GM23338 (cell line): ENCODE measurements around the gene TP53. TPM values are rescaled to one million over a fixed set of nuclear protein-coding genes. Genes with fewer than 3 reads are reported as not detected.
A peak's percentile ranks its signal among the peaks of the same experiment; 100 is the strongest.

Experiments
- ATAC-seq: fragments of 200-7000 bp; cut with Tn5 transposase; 3 replicates; pipeline ENCODE4 v1.9.1; 2020
- DNase-seq: peaks from one replicate; pipeline ENCODE4 v3.0.0-alpha.2; 2015; ENCODE audit warnings: low spot score
- H2AFZ ChIP-seq: fragments of 200-600 bp; sonication (generic); 2 replicates; pipeline ENCODE4 v1.8.0; 2016; ENCODE audit warnings: antibody characterized with exemption, mild to moderate bottlenecking, moderate library complexity
- H3F3A ChIP-seq: fragments of 200-600 bp; sonication (generic); replicated peaks from 2 replicates; pipeline ENCODE4 v1.8.0; 2017; ENCODE audit warnings: antibody characterized with exemption, mixed run types, low read depth
- H3K27ac ChIP-seq: fragments of 200-600 bp; sonication (generic); 2 replicates; pipeline ENCODE4 v1.6.1; 2016; ENCODE audit warnings: low read depth
- H3K27me3 ChIP-seq: fragments of 200-600 bp; sonication (generic); 2 replicates; pipeline ENCODE4 v1.8.0; 2016; ENCODE audit warnings: mild to moderate bottlenecking, mixed run types, moderate library complexity; ENCODE audit not compliant: insufficient read depth
- H3K36me3 ChIP-seq: fragments of 200-600 bp; sonication (generic); 2 replicates; pipeline ENCODE4 v1.8.0; 2016; ENCODE audit warnings: mild to moderate bottlenecking; ENCODE audit not compliant: insufficient read depth
- H3K4me1 ChIP-seq: fragments of 200-600 bp; sonication (generic); 2 replicates; pipeline ENCODE4 v1.8.0; 2016; ENCODE audit warnings: mild to moderate bottlenecking, moderate library complexity; ENCODE audit not compliant: insufficient read depth
- H3K4me2 ChIP-seq: fragments of 200-600 bp; sonication (generic); 2 replicates; pipeline ENCODE4 v1.7.1; 2017; ENCODE audit warnings: mixed run types
- H3K4me3 ChIP-seq: fragments of 200-600 bp; sonication (generic); 2 replicates; pipeline ENCODE4 v1.6.1; 2016; ENCODE audit warnings: mixed run types
- H3K79me2 ChIP-seq: fragments of 200-600 bp; sonication (generic); replicated peaks from 2 replicates; pipeline ENCODE4 v1.8.0; 2017; ENCODE audit warnings: mild to moderate bottlenecking; ENCODE audit not compliant: insufficient read depth
- H3K9me2 ChIP-seq: fragments of 200-600 bp; sonication (generic); 2 replicates; pipeline ENCODE4 v1.8.0; 2017; ENCODE audit not compliant: insufficient read depth
- H4K20me1 ChIP-seq: fragments of 200-600 bp; sonication (generic); replicated peaks from 2 replicates; pipeline ENCODE4 v1.8.0; 2017; ENCODE audit warnings: mild to moderate bottlenecking; ENCODE audit not compliant: insufficient read depth
- H3K27ac Mint-ChIP-seq: 2 replicates; pipeline ENCODE4 v1.8.0; 2020; ENCODE audit warnings: inconsistent platforms, mild to moderate bottlenecking, moderate library complexity, mixed read lengths
- H3K27me3 Mint-ChIP-seq: 3 replicates; pipeline ENCODE4 v1.8.0; 2022; ENCODE audit warnings: low read depth, mild to moderate bottlenecking, moderate library complexity, mixed read lengths, inconsistent platforms; ENCODE audit not compliant: insufficient read depth, poor library complexity
- H3K36me3 Mint-ChIP-seq: 3 replicates; pipeline ENCODE4 v1.8.0; 2021; ENCODE audit warnings: low read depth, mild to moderate bottlenecking, inconsistent platforms, moderate library complexity, mixed read lengths
- H3K4me1 Mint-ChIP-seq: 3 replicates; pipeline ENCODE4 v1.8.0; 2020; ENCODE audit warnings: mild to moderate bottlenecking, inconsistent platforms, mixed read lengths
- H3K4me3 Mint-ChIP-seq: 3 replicates; pipeline ENCODE4 v1.8.0; 2021; ENCODE audit warnings: moderate library complexity, mild to moderate bottlenecking, inconsistent platforms, mixed read lengths
- H3K9me3 Mint-ChIP-seq: 3 replicates; pipeline ENCODE4 v1.8.0; 2020; ENCODE audit warnings: moderate library complexity, mild to moderate bottlenecking, inconsistent platforms, mixed read lengths
- CREB1 ChIP-seq: fragments of 250-450 bp; sonication (Bioruptor Pico); IDR thresholded peaks from 2 replicates; pipeline ENCODE4 v1.5.0; 2020; ENCODE audit warnings: low read depth, mild to moderate bottlenecking, moderate library complexity
- CTCF ChIP-seq, 2 experiments: fragments of 200-600 bp in 1 of 2; sonication (generic) in 1 of 2; conservative IDR thresholded peaks; 2 replicates each; pipeline versions ENCODE4 v1.5.1 to v1.6.1; 2016 to 2017; ENCODE audit warnings: antibody characterized with exemption in 2 of 2, low read depth in 2 of 2, mild to moderate bottlenecking in 2 of 2, moderate library complexity in 1 of 2
- ETS1 ChIP-seq: IDR thresholded peaks from 2 replicates; pipeline ENCODE4 v1.6.1; 2016; ENCODE audit warnings: antibody characterized with exemption
- NANOG ChIP-seq: IDR thresholded peaks from 2 replicates; pipeline ENCODE4 v1.6.1; 2016; ENCODE audit warnings: antibody characterized with exemption, borderline replicate concordance
- POLR2AphosphoS5 ChIP-seq: IDR thresholded peaks from 2 replicates; pipeline ENCODE4 v1.6.1; 2016; ENCODE audit warnings: antibody characterized with exemption, low read depth
- REST ChIP-seq: IDR thresholded peaks from one replicate; pipeline ENCODE4 v1.6.1; 2018; ENCODE audit warnings: antibody characterized with exemption; ENCODE audit not compliant: unreplicated experiment
- STAT1 ChIP-seq: IDR thresholded peaks from one replicate; pipeline ENCODE4 v1.6.1; 2016; ENCODE audit warnings: antibody characterized with exemption; ENCODE audit not compliant: unreplicated experiment
- ZNF114 ChIP-seq: fragments of 250-450 bp; sonication (Bioruptor Pico); IDR thresholded peaks from 2 replicates; pipeline ENCODE4 v1.5.0; 2020; ENCODE audit warnings: mild to moderate bottlenecking, moderate library complexity
- ZNF331 ChIP-seq: fragments of 250-450 bp; sonication (Bioruptor Pico); IDR thresholded peaks from 2 replicates; pipeline ENCODE4 v1.5.0; 2020; ENCODE audit warnings: low read depth, mild to moderate bottlenecking, moderate library complexity
- ZNF462 ChIP-seq: fragments of 250-450 bp; sonication (Bioruptor Pico); IDR thresholded peaks from 2 replicates; pipeline ENCODE4 v1.5.0; 2020; ENCODE audit warnings: mild to moderate bottlenecking, moderate library complexity
- polyA plus RNA-seq: library from polyadenylated mRNA; unstranded; fragments of >200 nt; fragmentation: Nextera tagmentation; extraction: Ambion mirVana; gene quantifications from 2 replicates; pipeline ENCODE4 v1.2.1, GENCODE V29; 2016
- total RNA-seq: library from RNA; depleted of rRNA; stranded (reverse); fragments of >200 nt; shearing (Covaris generic); gene quantifications from 2 replicates; pipeline ENCODE4 v1.2.3, GENCODE V29; 2014

TP53 gene
- total and polyA plus RNA-seq, 2 experiments from 2014 or later = 119 to 154 TPM

GRCh38 chr17:7716901-7717755 lies 29.8 kb upstream of the TP53 start, which contains the start of gene DNAH2:
DNAH2 (plus strand) TSS chr17:7717744; CDS start chr17:7719735, 1,991 bp downstream.
- Histone ChIP-seq H3K27me3 (peaks cover 21% of the 10 kb centered on the region), H3F3A (0 out of 2 replicates have a peak, but pooled peaks cover 9% of the 10 kb centered on the region), H3K9me2 (no peaks in the 10 kb centered on the region), H3K4me1 (peaks cover 29% of the 10 kb centered on the region), H4K20me1 (no peaks in the 10 kb centered on the region), H3K36me3 (no peaks in the 10 kb centered on the region), H3K27ac (peak within 1 kb of the TSS; percentile 88), H3K79me2 (no peaks in the 10 kb centered on the region), H3K4me2 (peak within 1 kb of the TSS; percentile 93), H2AFZ (peak within 1 kb of the TSS; percentile 99), H3K4me3 (peak within 1 kb of the TSS; percentile 97)
- H3K9me3 Mint-ChIP-seq = no peaks in the 10 kb centered on the region; the same call in 2 of the 3 replicates
- ATAC-seq (peak; percentile 81), DNase-seq (peak; percentile 99)
- H3K36me3 Mint-ChIP-seq = no peaks in the 10 kb centered on the region
- H3K27me3 Mint-ChIP-seq = peaks cover 25% of the 10 kb centered on the region
- peak within 1 kb of the TSS; percentile 83 for H3K4me3 Mint-ChIP-seq
- peak within 1 kb of the TSS; percentile 58 for H3K27ac Mint-ChIP-seq
- H3K4me1 Mint-ChIP-seq = peaks cover 44% of the 10 kb centered on the region
- TF ChIP-seq CREB1 (CRISPR knock-in tag) (peak; percentile 80), ZNF462 (no peak), ZNF331 (CRISPR knock-in tag) (peak; percentile 45; the same call in 1 of the 2 replicates), NANOG (0 out of 2 replicates have a peak, but pooled peaks have one; percentile 19), REST (peak; percentile 9), CTCF (conservative IDR thresholded peaks at IDR 0.05; ENCODE audit: low read depth in 2 of 2) (peak; percentile 49 to 78; a peak in 3 of 4 replicates), STAT1 (no peak), ZNF114 (peak; percentile 79; the same call in 1 of the 2 replicates), ETS1 (peak; percentile 33; the same call in 1 of the 2 replicates), POLR2AphosphoS5 (peak; percentile 75)
